Ovary (tissue), 9 donors: ENCODE measurements around the gene ALDH3B1. TPM values are rescaled to one million over a fixed set of nuclear protein-coding genes. Genes with fewer than 3 reads are reported as not detected.

Experiments
- DNase-seq, 5 donors: peaks; one replicate each; pipeline ENCODE4 v3.0.0-alpha.2; 2019 to 2020
- H3K27ac ChIP-seq, 2 donors: fragments of 200-600 bp; one replicate each; pipeline versions ENCODE4 v1.5.1 to v1.8.0; 2019 to 2022
- H3K27me3 ChIP-seq: fragments of 200-600 bp; one replicate; pipeline ENCODE4 v1.8.0; 2022
- H3K36me3 ChIP-seq: fragments of 200-600 bp; sonication (generic); one replicate; pipeline ENCODE4 v1.5.1; 2019
- H3K4me1 ChIP-seq: one replicate; pipeline ENCODE4 v1.8.1; 2013; ENCODE audit warnings: mild to moderate bottlenecking, moderate library complexity; ENCODE audit not compliant: insufficient read depth
- H3K4me3 ChIP-seq: fragments of 200-600 bp; sonication (generic); one replicate; pipeline ENCODE4 v1.5.1; 2017
- H3K9me3 ChIP-seq, 2 donors: fragments of 200-600 bp in 1 of 2; sonication (generic) in 1 of 2; one replicate each; pipeline versions ENCODE4 v1.5.1 to v1.8.1; 2013 to 2019; ENCODE audit warnings: mild to moderate bottlenecking in 1 of 2, moderate library complexity in 1 of 2
- CTCF ChIP-seq, 3 donors: fragments of 450-650 bp in 2 of 3; fragments of 200-600 bp in 1 of 3; IDR thresholded peaks; one replicate each; pipeline versions ENCODE4 v1.5.1 to v1.8.0; 2016 to 2022; ENCODE audit warnings: antibody characterized with exemption in 3 of 3, mild to moderate bottlenecking in 1 of 3
- EP300 ChIP-seq: sonication (generic); formaldehyde crosslinking; IDR thresholded peaks from one replicate; pipeline ENCODE4 v1.6.1; 2017; ENCODE audit warnings: antibody characterized with exemption
- POLR2A ChIP-seq: fragments of 450-650 bp; IDR thresholded peaks from one replicate; pipeline ENCODE4 v1.6.1; 2017; ENCODE audit warnings: antibody characterized with exemption, mild to moderate bottlenecking, moderate library complexity
- WGBS, 3 donors: extraction: QIAGEN DNeasy Blood & Tissue Kit in 1 of 3; methylation state at CpG; one replicate each; pipeline versions ENCODE4 v1.1.5 to v1.1.7; 2013 to 2017; 5-methylcytosine and 5-hydroxymethylcytosine counted together
- intact Hi-C, 4 donors: fragments of 100-400 bp; cut with DNase I; formaldehyde crosslinking; loops; one replicate each; pipeline versions ENCODE4 v1.11.0 to v1.15.1; 2022 to 2023
- polyA plus RNA-seq, 2 donors: library from polyadenylated mRNA; stranded (reverse); fragments of 200-250 nt in 1 of 2; fragments of 350-450 nt in 1 of 2; fragmentation: Illumina TruSeq in 1 of 2; extraction: RNeasy Lipid Tissue Mini Kit (QIAGEN cat#74804) in 1 of 2; gene quantifications; one replicate each; pipeline ENCODE4 v1.2.3, GENCODE V29; 2013 to 2014
- total RNA-seq, 7 donors: library from RNA; depleted of rRNA in 2 of 7; stranded (reverse); fragments of >200 nt in 2 of 7; fragmentation: NEBNext Ultra II Directional in 3 of 7; extraction: Animal tissue kit (Norgen Biotek cat#: 25700) in 3 of 7; gene quantifications; one replicate each; pipeline versions ENCODE4 v1.1.0 to v1.2.4, GENCODE V29; 2016 to 2023
- donor health status: DM: no; HTN: no; CAD: no; lungs with moderate emphysema.
- donor health status: DM: no; HTN: no; CAD: no.
- donor health status: Bipolar disorder and iron deficiency.
- donor health status: DM: yes; HTN: yes; CAD: no.
- donor health status: DM: no; HTN: no; CAD: no.
- donor health status: DM: yes; HTN: yes; CAD: no.

ALDH3B1 gene
- total and polyA plus RNA-seq, 9 donors, result 1.8 to 65.3 (median 7.4) TPM

- no peaks in the 10 kb centered on the region for H3K36me3 ChIP-seq
Observed at GRCh38 chr11:68067991-68068390, 57.9 kb downstream of the ALDH3B1 start.

GRCh38 chr11:68071281-68072048, 61.3 kb downstream of the ALDH3B1 start:
- Histone ChIP-seq H3K9me3 (no peaks in the 10 kb centered on the region), H3K36me3 (no peaks in the 10 kb centered on the region), H3K4me3 (no peak overlapping the region), H3K27me3 (no peaks in the 10 kb centered on the region), H3K27ac (no peak overlapping the region), H3K4me1 (no peaks in the 10 kb centered on the region)
- no peak for DNase-seq
- intact Hi-C loops, result no loop called here
- no peak for TF ChIP-seq POLR2A
- TF ChIP-seq CTCF (IDR thresholded peaks at IDR 0.05), result no peak
- TF ChIP-seq EP300, result no peak
- WGBS, 3 donors, result 81 to 89% (median 87%) methylated on average over 3 of the region's 3 CpGs

More at GRCh38 chr11:68067991-68068390, 57.9 kb downstream of the ALDH3B1 start:
- Histone ChIP-seq H3K4me3 (no peak overlapping the region), H3K27ac (no peak overlapping the region), H3K4me1 (no peaks in the 10 kb centered on the region), H3K27me3 (no peaks in the 10 kb centered on the region), H3K9me3 (no peaks in the 10 kb centered on the region)
- DNase-seq, result no peak
- WGBS, 3 donors, result 73 to 78% (median 75%) methylated on average over 5 of the region's 5 CpGs
- intact Hi-C loops, result no loop called here
- no peak for TF ChIP-seq EP300
- TF ChIP-seq POLR2A, result no peak
- TF ChIP-seq CTCF (IDR thresholded peaks at IDR 0.05), result no peak

- intact Hi-C loops, result no loop called here
Observed at GRCh38 chr11:68074584-68075352, 64.6 kb downstream of the ALDH3B1 start.

More at GRCh38 chr11:68074584-68075352, 64.6 kb downstream of the ALDH3B1 start:
- 63 to 86% (median 67%) methylated on average over 10 of the region's 10 CpGs for WGBS, 3 donors
- H3K4me1 ChIP-seq, result no peaks in the 10 kb centered on the region
- H3K36me3 ChIP-seq, result no peaks in the 10 kb centered on the region
- H3K27ac ChIP-seq, result no peak overlapping the region
- no peak for DNase-seq
- no peaks in the 10 kb centered on the region for H3K9me3 ChIP-seq
- TF ChIP-seq POLR2A (no peak), CTCF (IDR thresholded peaks at IDR 0.05) (no peak), EP300 (no peak)
- H3K27me3 ChIP-seq, result no peaks in the 10 kb centered on the region
- no peak overlapping the region for H3K4me3 ChIP-seq
